OCI-LY3 (cell line): ENCODE data around the gene ADAMTS2.

Experiments used
- EZH2phosphoT487 ChIP-seq: fragments of 200-600 bp; shearing (Covaris generic); IDR thresholded peaks from 2 replicates; pipeline ENCODE4 v1.6.1; 2018; ENCODE audit warnings: antibody characterized with exemption, mixed run types, low read depth
- TF ChIP-seq, protein P1 (sequence below): fragments of 200-600, 300-600 bp; sonication (generic); IDR thresholded peaks from 2 replicates; pipeline ENCODE4 v1.5.1; 2014; ENCODE audit warnings: antibody characterized with exemption, low read length, low read depth

DNA sequence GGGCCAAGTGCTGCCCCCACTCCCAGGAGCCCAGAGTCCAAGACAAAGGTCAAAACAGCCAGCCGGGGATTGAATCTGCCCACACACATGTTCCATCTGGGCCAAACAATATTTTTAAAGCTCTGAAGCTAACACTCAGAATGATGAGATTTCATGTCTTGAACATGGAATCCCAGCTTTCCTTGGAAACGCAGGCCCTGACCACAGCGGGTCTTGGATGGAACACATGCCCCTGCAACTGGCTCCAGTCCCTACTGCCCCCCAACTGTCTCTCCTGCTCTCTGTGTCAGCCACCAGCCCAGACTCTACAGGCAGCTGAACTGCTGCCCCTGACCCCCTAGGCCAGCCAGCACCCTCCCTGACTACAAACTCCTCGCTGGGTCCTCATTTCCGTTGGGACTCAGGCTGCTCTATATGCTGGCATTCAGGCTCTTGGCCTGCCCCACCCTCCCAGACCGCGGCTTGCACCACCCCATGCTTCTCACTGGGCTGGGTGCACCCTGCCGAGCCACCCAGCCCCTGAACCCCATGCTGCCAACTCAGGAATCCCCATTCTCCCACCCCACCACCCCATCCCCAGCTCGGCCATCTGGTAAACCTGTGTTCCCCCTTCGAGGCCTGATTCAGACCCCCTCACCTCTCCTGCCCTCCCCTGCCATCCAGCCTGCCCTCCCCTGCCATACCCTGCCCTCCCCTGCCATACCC lies 71.7 kb downstream of the ADAMTS2 start:
- TF ChIP-seq, protein P1, sequence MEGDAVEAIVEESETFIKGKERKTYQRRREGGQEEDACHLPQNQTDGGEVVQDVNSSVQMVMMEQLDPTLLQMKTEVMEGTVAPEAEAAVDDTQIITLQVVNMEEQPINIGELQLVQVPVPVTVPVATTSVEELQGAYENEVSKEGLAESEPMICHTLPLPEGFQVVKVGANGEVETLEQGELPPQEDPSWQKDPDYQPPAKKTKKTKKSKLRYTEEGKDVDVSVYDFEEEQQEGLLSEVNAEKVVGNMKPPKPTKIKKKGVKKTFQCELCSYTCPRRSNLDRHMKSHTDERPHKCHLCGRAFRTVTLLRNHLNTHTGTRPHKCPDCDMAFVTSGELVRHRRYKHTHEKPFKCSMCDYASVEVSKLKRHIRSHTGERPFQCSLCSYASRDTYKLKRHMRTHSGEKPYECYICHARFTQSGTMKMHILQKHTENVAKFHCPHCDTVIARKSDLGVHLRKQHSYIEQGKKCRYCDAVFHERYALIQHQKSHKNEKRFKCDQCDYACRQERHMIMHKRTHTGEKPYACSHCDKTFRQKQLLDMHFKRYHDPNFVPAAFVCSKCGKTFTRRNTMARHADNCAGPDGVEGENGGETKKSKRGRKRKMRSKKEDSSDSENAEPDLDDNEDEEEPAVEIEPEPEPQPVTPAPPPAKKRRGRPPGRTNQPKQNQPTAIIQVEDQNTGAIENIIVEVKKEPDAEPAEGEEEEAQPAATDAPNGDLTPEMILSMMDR = no peak
- TF ChIP-seq EZH2phosphoT487 = no peak
